Gastroesophageal sphincter (tissue), 2 donors: ENCODE results near the gene PDS5A.

Source experiments
- EP300 ChIP-seq: sonication (generic); formaldehyde crosslinking; IDR thresholded peaks from one replicate; pipeline ENCODE4 v1.6.1; 2017; ENCODE audit warnings: antibody characterized with exemption, mild to moderate bottlenecking
- POLR2A ChIP-seq, 2 donors: fragments of 450-650 bp; IDR thresholded peaks; one replicate each; pipeline ENCODE4 v1.6.1; 2017; ENCODE audit warnings: antibody characterized with exemption in 2 of 2, mild to moderate bottlenecking in 2 of 2, moderate library complexity in 1 of 2

GRCh38 chr4:39792128-39792527, 185.6 kb downstream of the PDS5A start:
- TF ChIP-seq POLR2A (IDR thresholded peaks at IDR 0.05) (no peak), EP300 (no peak)
